ENCODE results near the gene MMP24OS.

Gene MMP24OS

GRCh38 chr20:35243986-35244385, 33.9 kb downstream of the MMP24OS start:
- no peak for DNase-seq

- DNase-seq, result no peak
Measured at GRCh38 chr20:35243317-35243716, 34.6 kb downstream of the MMP24OS start.

DNA sequence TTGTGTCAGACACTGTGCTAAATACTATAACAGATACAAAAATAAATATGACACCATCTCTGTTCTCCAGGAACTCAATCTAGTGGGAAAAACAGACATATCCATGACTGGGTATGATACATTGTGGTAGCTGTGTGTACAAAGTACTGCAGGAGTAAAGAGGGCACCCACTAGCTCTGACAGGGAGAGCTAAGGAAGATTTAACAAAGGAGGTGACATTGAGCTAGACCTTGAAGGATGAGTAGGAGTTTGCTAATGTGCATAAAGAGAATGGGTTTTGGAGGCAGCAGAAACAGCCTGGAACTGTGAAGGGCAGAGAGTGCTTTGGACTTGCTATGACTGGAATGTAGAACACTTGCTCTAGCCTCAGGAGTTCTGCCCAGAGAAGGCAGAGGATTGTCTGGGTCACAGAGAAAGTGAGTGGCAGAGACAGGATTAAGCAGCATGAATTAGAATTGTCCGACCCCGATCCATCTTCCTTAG, 37.1 kb downstream of the MMP24OS start:
- DNase-seq, result no peak

DNA sequence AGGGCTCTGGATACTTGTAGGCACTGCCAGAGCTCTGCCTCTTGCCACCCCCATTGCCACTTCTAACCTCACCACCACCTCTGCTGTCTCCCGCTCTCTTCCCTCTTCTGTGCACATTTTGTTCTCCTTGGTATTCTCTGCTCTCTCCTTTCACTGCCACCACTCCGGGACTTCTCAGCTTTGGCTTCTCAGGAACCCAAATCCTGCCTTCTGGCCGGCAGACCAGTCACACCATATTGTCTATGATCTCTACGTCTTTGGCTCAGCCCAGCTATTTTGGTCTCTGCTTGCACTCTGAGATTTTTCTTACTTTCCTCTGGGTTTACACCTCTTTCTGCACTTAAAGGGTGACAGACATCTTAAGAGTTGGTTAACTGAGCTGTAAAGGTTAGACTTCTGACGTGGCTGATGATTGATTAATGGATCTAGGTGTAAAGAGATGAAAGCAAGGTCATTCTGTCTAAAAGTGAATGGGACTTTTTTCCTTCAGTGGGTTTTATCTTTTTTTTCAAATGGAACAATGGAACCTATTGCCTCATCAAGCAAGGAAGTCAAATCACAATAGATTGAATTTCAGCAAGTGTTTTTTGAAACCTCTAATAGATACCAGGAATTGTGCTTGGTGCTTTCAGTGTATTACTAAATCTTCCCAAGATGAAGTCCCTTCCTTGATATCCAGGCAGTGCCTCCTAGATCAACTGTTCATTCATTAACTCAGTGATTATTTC, 37.7 kb downstream of the MMP24OS start:
- DNase-seq, result no peak

- no peak for DNase-seq
Measured at GRCh38 chr20:35238735-35239134, 39.2 kb downstream of the MMP24OS start.

DNA sequence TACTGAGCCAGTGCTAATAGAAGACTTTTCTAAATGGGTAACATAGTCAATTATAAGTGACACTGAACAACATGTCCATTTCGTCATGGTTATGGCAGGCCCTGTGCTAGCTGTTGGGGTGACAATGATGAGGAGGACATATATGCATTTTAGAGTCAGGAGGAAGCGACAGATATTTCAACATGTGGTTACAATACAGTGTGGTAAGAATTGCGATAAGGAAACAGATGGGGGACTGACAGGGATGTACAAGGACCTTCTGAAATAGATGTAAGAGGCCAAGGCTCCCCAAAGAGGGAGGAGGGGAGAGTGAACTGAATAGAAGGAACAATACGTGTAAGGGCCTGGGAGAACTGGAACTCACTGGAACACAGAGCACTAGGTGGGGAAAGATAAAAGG, 39.8 kb downstream of the MMP24OS start:
- no peak for DNase-seq

- DNase-seq, result no peak
Measured at GRCh38 chr20:35237486-35237885, 40.4 kb downstream of the MMP24OS start.

DNA sequence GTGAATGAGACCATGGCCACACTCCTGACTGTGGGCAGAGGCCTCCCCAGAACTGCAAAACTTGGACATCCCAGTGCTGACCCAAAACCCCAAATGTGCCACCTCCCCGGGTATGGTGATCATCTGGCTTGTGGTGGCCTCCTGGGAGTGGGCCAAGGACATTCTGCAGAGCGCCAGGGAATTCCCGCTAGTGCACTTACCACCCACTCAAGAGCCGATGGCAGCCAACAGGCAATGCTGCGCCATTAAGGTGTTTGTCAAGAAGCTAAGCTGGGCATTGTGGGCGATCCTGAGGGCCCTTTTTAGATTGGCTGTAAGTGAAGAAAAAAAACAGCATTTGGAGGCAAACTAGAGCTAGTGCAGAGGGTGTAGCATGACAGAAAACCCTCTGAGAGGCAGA, 42.0 kb downstream of the MMP24OS start:
- no peak for DNase-seq

DNA sequence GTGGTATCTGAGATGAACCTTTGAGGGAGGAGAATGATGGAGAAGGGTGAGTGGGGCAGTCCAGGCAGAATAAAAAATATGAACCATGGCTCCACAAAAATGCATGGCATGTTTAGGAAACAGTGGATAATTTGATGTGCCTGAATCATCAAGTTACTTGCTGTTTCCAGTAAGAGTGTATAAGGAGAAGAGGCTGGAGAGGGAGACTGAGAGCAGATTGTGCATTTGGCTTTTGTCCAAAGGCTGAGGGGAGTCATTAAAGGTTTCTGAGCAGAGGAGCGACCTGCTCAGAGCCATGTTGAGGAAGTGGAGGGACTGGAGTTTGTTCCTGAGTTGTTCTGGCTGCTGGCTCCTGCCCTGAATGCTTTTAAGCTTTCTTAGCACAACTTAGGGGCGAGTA, 45.3 kb downstream of the MMP24OS start:
- DNase-seq, result no peak

- peak; percentile 11 for DNase-seq
Measured at GRCh38 chr20:35226884-35227681, 50.8 kb downstream of the MMP24OS start.
